A673 (cell line): ENCODE data around the gene PIAS1. TPM values are rescaled to one million over a fixed set of nuclear protein-coding genes. Genes with fewer than 3 reads are reported as not detected.

Experiments used
- BruUV-seq: library from RNA; stranded (reverse); fragments of 400-500 nt; replicated peaks from 2 replicates; lab custom pipeline; 2021; lab: Mats Ljungman, UMichigan
- CTCF ChIA-PET: fragments of 300-600 bp; sonication (Branson Sonifier 250); formaldehyde crosslinking; loops from one replicate; lab custom pipeline; 2022; ENCODE audit warnings: antibody characterized with exemption; lab: Charles Lee
- POLR2A ChIA-PET: fragments of 300-600 bp; sonication (Branson Sonifier 250); formaldehyde crosslinking; loops from one replicate; lab custom pipeline; 2022; ENCODE audit warnings: antibody characterized with exemption; ENCODE audit not compliant: low non-redundant PET; lab: Charles Lee
- DNase-seq: peaks from one replicate; pipeline ENCODE4 v3.0.0-alpha.2; 2015; ENCODE audit warnings: low spot score
- H3K27ac ChIP-seq: fragments of 200-600 bp; sonication (generic); 2 replicates; pipeline ENCODE4 v1.5.1; 2016; ENCODE audit warnings: mixed run types, low read depth, mild to moderate bottlenecking, mixed read lengths, antibody characterized with exemption, low read length; ENCODE audit not compliant: poor library complexity, severe bottlenecking
- H3K27me3 ChIP-seq: fragments of 200-600 bp; sonication (generic); replicated peaks from 2 replicates; pipeline ENCODE4 v1.6.1; 2017; ENCODE audit warnings: mixed run types, low read depth, mild to moderate bottlenecking, mixed read lengths, antibody characterized with exemption, low read length; ENCODE audit not compliant: insufficient read depth, poor library complexity
- H3K36me3 ChIP-seq: fragments of 200-600 bp; sonication (generic); 2 replicates; pipeline ENCODE4 v1.6.1; 2016; ENCODE audit warnings: mixed run types, mild to moderate bottlenecking, mixed read lengths, antibody characterized with exemption, low read length; ENCODE audit not compliant: insufficient read depth, poor library complexity, severe bottlenecking
- H3K4me1 ChIP-seq: fragments of 200-600 bp; sonication (generic); 2 replicates; pipeline ENCODE4 v1.6.1; 2017; ENCODE audit warnings: mixed run types, mild to moderate bottlenecking, mixed read lengths, antibody characterized with exemption, low read length; ENCODE audit not compliant: insufficient read depth, poor library complexity, severe bottlenecking
- H3K4me3 ChIP-seq: fragments of 200-600 bp; sonication (generic); 2 replicates; pipeline ENCODE4 v1.5.1; 2016; ENCODE audit warnings: low read depth, mixed run types, mild to moderate bottlenecking, mixed read lengths, low read length; ENCODE audit not compliant: poor library complexity, severe bottlenecking
- H3K9me3 ChIP-seq: fragments of 200-600 bp; sonication (generic); 2 replicates; pipeline ENCODE4 v1.6.1; 2016; ENCODE audit warnings: mixed run types, low read depth, mild to moderate bottlenecking, mixed read lengths, antibody characterized with exemption, low read length; ENCODE audit not compliant: poor library complexity, severe bottlenecking
- CTCF ChIP-seq: fragments of 300-800, 200-600 bp; sonication (generic); conservative IDR thresholded peaks from 2 replicates; pipeline ENCODE4 v1.5.1; 2017; ENCODE audit warnings: low read depth, mild to moderate bottlenecking, antibody characterized with exemption, low read length, moderate library complexity, mixed read lengths
- EZH2 ChIP-seq: fragments of 200-600 bp; sonication (generic); IDR thresholded peaks from 2 replicates; pipeline ENCODE4 v1.6.1; 2017; ENCODE audit warnings: borderline replicate concordance, low read depth, mild to moderate bottlenecking, mixed read lengths, antibody characterized with exemption, low read length; ENCODE audit not compliant: poor library complexity, severe bottlenecking
- intact Hi-C: fragments of 100-400 bp; cut with micrococcal nuclease; formaldehyde crosslinking; loops from one replicate; pipeline ENCODE4 v1.10.0; 2022; ENCODE audit not compliant: unreplicated experiment
- total RNA-seq: library from RNA; stranded (reverse); gene quantifications from 2 replicates; pipeline ENCODE4 v1.2.3, GENCODE V29; 2021

The PIAS1 gene
- total RNA-seq, 1 experiment from 2014 or later: 40.2 TPM

GRCh38 chr15:68012911-68013310 is 41.2 kb upstream of the PIAS1 start:
- no peak overlapping the region for H3K4me3 ChIP-seq
- no peak for DNase-seq
- no TSS peak for BruUV-seq
- H3K4me1 ChIP-seq: no peaks in the 10 kb centered on the region
- H3K27me3 ChIP-seq: no peaks in the 10 kb centered on the region
- no peak overlapping the region for H3K27ac ChIP-seq
- intact Hi-C loops: no loop called here
- POLR2A ChIA-PET: no interaction called here
- H3K36me3 ChIP-seq: no peaks in the 10 kb centered on the region
- H3K9me3 ChIP-seq: no peaks in the 10 kb centered on the region
- CTCF ChIA-PET: no interaction called here
- TF ChIP-seq EZH2: no peak
- TF ChIP-seq CTCF: no peak

- ChIA-PET CTCF (no interaction called here), POLR2A (no interaction called here)
- BruUV-seq: no TSS peak
- no peak overlapping the region for H3K4me3 ChIP-seq
- DNase-seq: no peak
- H3K27ac ChIP-seq: no peak overlapping the region
- intact Hi-C loops: no loop called here
- H3K4me1 ChIP-seq: no peaks in the 10 kb centered on the region
- H3K36me3 ChIP-seq: no peaks in the 10 kb centered on the region
- no peaks in the 10 kb centered on the region for H3K9me3 ChIP-seq
- no peaks in the 10 kb centered on the region for H3K27me3 ChIP-seq
- TF ChIP-seq EZH2 (no peak), CTCF (no peak)
Observed at GRCh38 chr15:68014219-68014618, 39.9 kb upstream of the PIAS1 start.

- Histone ChIP-seq H3K36me3 (no peaks in the 10 kb centered on the region), H3K9me3 (no peaks in the 10 kb centered on the region), H3K27me3 (no peaks in the 10 kb centered on the region), H3K27ac (no peak overlapping the region), H3K4me1 (no peaks in the 10 kb centered on the region), H3K4me3 (no peak overlapping the region)
- BruUV-seq: no TSS peak
- intact Hi-C loops: no loop called here
- POLR2A ChIA-PET: no interaction called here
- CTCF ChIA-PET: no interaction called here
- TF ChIP-seq EZH2 (no peak), CTCF (no peak)
- no peak for DNase-seq
Observed at GRCh38 chr15:68015244-68015643, 38.9 kb upstream of the PIAS1 start.
